Esophagus (tissue), 2 donors: ENCODE measurements around the gene ST6GALNAC5. TPM values are rescaled to one million over a fixed set of nuclear protein-coding genes. Genes with fewer than 3 reads are reported as not detected.
"Not testable (repeated sequence)": the region's sequence is repeated elsewhere in the genome, so short reads cannot be mapped to it uniquely, and the experiment has no call there.

Source experiments
- H3K27ac ChIP-seq, 2 donors: one replicate each; pipeline ENCODE4 v1.5.1; 2013; ENCODE audit warnings: low read depth in 2 of 2, mild to moderate bottlenecking in 2 of 2, inconsistent platforms in 1 of 2, low read length in 1 of 2, moderate library complexity in 1 of 2
- H3K27me3 ChIP-seq, 2 donors: one replicate each; pipeline ENCODE4 v1.6.1; 2013; ENCODE audit warnings: low read length in 2 of 2, control low read depth in 1 of 2, mild to moderate bottlenecking in 1 of 2; ENCODE audit not compliant: insufficient read depth in 2 of 2, control insufficient read depth in 1 of 2
- H3K36me3 ChIP-seq, 2 donors: one replicate each; pipeline ENCODE4 v1.6.1; 2013; ENCODE audit warnings: low read length in 1 of 2; ENCODE audit not compliant: control insufficient read depth in 2 of 2, insufficient read depth in 2 of 2
- H3K4me1 ChIP-seq, 2 donors: one replicate each; pipeline ENCODE4 v1.6.1; 2013; ENCODE audit warnings: low read length in 1 of 2; ENCODE audit not compliant: control insufficient read depth in 2 of 2, insufficient read depth in 2 of 2
- H3K4me3 ChIP-seq, 2 donors: one replicate each; pipeline ENCODE4 v1.5.1; 2013; ENCODE audit warnings: low read length in 2 of 2, mild to moderate bottlenecking in 2 of 2, low read depth in 1 of 2, moderate library complexity in 1 of 2
- H3K9me3 ChIP-seq, 2 donors: one replicate each; pipeline ENCODE4 v1.6.1; 2013; ENCODE audit warnings: mild to moderate bottlenecking in 2 of 2, low read depth in 1 of 2, low read length in 1 of 2, moderate library complexity in 1 of 2; ENCODE audit not compliant: control insufficient read depth in 2 of 2, insufficient read depth in 1 of 2
- WGBS, 2 donors: extraction: QIAGEN DNeasy Blood & Tissue Kit; methylation state at CpG; one replicate each; pipeline ENCODE4 v1.1.7; 2013; 5-methylcytosine and 5-hydroxymethylcytosine counted together
- polyA plus RNA-seq, 2 donors: library from polyadenylated mRNA; stranded (reverse); fragments of 200-250 nt; gene quantifications; one replicate each; pipeline ENCODE4 v1.2.3, GENCODE V29; 2013
- donor health status: healthy with polysubstance abuse.
- donor health status: Bipolar disorder and iron deficiency.

The ST6GALNAC5 gene
- polyA plus RNA-seq, 2 donors: 0.14 to 0.20 TPM

DNA sequence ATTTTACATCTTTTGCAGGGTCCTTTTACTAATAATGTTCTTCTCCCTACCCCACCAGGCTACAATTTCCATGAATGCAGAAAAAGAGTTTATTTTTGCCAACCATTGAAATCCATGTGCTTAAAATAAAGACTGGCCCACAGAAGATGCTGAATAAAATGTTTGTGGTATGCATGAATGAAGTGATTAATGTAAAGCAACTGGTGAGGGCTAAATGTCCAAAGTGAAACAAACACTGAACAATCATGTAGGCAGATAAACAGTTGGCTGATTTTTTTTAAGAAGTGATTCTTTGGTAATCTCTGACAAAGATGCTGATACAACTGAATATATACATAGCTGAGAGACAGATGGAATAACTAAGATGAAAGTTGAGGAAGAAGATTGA lies 94.5 kb downstream of the ST6GALNAC5 start:
- Histone ChIP-seq H3K9me3 (no peaks in the 10 kb centered on the region), H3K4me3 (no peak overlapping the region), H3K27ac (no peak overlapping the region), H3K27me3 (no peaks in the 10 kb centered on the region), H3K36me3 (no peaks in the 10 kb centered on the region), H3K4me1 (no peaks in the 10 kb centered on the region)

DNA sequence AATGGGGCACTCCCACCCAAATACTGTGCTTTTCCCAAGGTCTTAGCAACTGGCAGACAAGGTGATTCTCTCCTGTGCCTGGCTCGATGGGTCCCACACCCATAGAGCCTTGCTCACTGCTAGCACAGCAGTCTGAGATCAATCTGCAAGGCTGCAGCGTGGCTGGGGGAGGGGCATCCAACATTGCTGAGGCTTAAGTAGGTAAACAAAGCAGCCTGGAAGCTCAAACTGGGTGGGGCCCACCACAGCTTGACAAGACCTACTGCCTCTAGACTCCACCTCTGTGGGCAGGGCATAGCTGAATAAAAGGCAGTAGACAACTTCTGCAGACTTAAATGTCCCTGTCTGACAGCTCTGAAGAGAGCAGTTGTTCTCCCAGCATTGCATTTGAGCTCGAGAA lies 114.0 kb downstream of the ST6GALNAC5 start:
- not testable (repeated sequence) for H3K36me3 ChIP-seq, H3K4me1 ChIP-seq, H3K4me3 ChIP-seq, H3K27ac ChIP-seq, H3K27me3 ChIP-seq, H3K9me3 ChIP-seq
- WGBS, 2 donors: 40 to 43% methylated on average over 3 of the region's 3 CpGs

DNA sequence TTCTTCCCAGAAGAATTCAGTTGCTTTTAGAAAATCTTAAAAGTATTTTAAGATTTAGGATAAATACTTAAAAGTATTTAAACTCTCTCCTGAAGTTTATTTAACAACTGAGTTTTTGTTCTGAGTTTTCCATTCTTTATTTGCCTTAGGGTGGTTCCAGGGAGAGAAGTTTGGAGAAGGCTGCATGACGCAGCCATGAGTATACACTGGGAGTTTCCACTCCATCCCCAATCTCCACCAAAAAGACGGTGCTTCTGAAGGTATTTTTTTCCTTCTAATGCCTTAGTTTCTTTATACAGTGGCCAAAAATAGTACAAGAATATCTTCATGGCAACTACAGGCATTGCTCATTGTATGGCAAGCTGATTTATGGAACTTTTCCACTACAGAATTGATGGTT lies 122.7 kb downstream of the ST6GALNAC5 start:
- H3K27me3 ChIP-seq: no peaks in the 10 kb centered on the region
- H3K9me3 ChIP-seq: no peaks in the 10 kb centered on the region
- H3K36me3 ChIP-seq: no peaks in the 10 kb centered on the region
- 47 to 58% methylated on average over 2 of the region's 2 CpGs for WGBS, 2 donors
- no peak overlapping the region for H3K27ac ChIP-seq
- no peaks in the 10 kb centered on the region for H3K4me1 ChIP-seq
- H3K4me3 ChIP-seq: no peak overlapping the region

DNA sequence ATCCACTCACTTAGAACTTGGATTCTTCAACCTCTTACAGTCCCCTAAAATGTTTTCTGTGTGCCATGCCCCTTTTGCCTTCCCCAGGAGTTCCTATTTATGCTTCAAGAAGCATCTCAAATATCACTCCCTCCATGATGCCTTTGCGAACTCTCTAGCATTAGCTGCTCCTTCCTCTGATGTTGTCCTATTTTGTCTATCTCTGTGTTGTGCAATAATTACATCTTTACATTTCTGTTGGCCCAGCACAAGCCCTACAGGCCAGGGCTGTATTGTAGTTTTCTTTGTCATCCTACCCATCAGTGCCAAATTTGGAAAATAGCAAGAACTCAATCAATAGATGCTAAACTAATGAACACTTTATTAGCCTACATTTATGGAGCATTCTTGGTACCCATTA lies 125.8 kb downstream of the ST6GALNAC5 start:
- no peak overlapping the region for H3K27ac ChIP-seq
- no peaks in the 10 kb centered on the region for H3K4me1 ChIP-seq
- H3K4me3 ChIP-seq: no peak overlapping the region
- 87 to 97% methylated on average over 1 of the region's 1 CpG for WGBS, 2 donors
- H3K9me3 ChIP-seq: no peaks in the 10 kb centered on the region
- no peaks in the 10 kb centered on the region for H3K27me3 ChIP-seq
- no peaks in the 10 kb centered on the region for H3K36me3 ChIP-seq

DNA sequence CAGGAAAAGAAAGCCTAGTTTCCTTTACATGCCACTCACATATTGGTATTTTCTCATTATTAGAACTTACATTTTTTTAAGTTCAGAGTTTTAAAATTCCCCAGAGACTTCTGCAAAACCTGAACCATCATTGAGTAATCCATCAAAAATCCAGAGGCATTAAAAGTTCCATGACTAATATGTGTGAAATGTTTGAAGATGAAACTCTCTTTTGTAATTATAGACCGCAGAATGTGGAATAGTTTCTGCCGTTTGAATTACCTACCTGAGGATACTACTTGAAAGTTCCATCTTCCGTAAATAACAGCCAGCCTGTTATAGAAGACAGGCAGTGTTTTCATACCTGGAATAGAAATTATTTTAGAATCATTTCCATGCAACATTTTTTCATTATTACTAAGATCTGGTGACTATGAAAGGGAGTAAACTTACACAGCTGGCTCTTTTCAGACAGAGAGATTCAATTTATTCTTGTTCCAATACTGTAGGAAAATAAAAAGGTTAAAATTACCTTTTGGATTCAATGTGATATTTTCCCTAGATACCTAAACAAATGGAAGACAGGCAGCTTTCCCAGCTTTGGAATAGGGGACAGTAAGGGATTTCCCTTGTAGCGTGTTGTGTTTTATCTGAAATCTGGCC lies 131.4 kb downstream of the ST6GALNAC5 start:
- Histone ChIP-seq H3K9me3 (no peaks in the 10 kb centered on the region), H3K27ac (no peak overlapping the region), H3K27me3 (no peaks in the 10 kb centered on the region), H3K4me3 (no peak overlapping the region), H3K36me3 (no peaks in the 10 kb centered on the region), H3K4me1 (no peaks in the 10 kb centered on the region)
- 43 to 61% methylated on average over 4 of the region's 4 CpGs for WGBS, 2 donors

DNA sequence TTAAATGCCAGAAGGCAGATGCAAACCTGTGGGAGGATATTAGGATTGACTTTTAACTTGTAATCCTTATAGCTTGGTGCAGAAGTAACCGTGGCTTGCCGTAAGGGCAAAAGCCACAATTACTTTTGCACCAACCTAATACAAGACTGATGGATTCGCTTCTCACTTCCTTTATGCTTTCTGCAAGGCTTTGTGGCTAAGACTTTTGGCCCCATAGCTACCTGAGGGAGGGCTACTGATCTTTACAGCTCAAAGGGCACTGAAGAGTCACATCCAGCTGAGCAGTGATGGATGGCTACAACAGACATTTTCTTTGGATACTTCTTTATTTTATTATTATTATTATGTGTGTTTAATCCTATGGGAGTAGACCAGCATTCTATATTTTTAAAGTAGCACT lies 140.4 kb downstream of the ST6GALNAC5 start:
- Histone ChIP-seq H3K4me1 (no peaks in the 10 kb centered on the region), H3K4me3 (no peak overlapping the region), H3K27ac (no peak overlapping the region), H3K9me3 (no peaks in the 10 kb centered on the region), H3K36me3 (no peaks in the 10 kb centered on the region), H3K27me3 (no peaks in the 10 kb centered on the region)
- WGBS, 2 donors: 87% methylated on average over 3 of the region's 3 CpGs

DNA sequence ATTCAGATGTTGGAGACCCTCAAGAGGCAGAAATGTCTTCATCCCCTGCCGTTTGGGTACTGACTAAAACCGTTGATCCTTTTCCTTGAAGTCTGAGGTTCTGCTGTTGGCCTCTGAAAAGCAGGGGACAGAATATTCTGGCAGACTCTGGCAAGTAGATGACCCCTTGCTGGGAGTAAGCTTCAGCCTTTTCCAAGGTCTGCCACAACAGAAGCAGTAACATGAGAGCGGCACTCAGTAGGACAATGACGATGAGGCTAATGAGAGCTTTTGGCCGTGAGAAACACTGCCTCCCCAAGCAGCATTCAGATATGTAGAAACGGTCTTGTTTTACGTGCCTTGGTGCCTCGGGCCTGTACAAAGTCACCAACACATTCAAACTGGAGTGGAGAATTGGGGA lies 143.7 kb downstream of the ST6GALNAC5 start:
- 76 to 78% methylated on average over 8 of the region's 8 CpGs for WGBS, 2 donors
- no peaks in the 10 kb centered on the region for H3K9me3 ChIP-seq

DNA sequence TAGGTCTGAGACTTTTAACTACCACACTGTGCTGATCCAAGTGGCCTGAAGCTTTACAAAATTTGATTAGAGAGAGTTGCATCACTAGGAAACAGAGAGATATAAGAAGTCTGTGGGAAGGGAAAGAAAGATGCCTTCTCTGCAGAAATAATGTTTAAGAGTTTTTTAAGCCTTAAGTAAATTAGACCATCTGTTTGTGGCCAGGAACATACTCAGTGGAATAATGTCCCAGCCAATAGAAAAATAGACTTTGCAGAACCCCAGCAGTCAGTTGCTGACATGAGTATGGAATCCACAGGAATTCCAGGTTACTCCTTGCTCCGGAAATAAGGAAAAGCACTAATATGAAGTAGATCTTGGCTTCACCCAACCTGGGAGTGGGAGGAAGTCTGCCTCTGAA lies 144.8 kb downstream of the ST6GALNAC5 start:
- Histone ChIP-seq H3K36me3 (no peaks in the 10 kb centered on the region), H3K9me3 (no peaks in the 10 kb centered on the region), H3K27me3 (no peaks in the 10 kb centered on the region), H3K4me3 (no peak overlapping the region), H3K4me1 (no peaks in the 10 kb centered on the region), H3K27ac (no peak overlapping the region)
- WGBS, 2 donors: 74 to 81% methylated on average over 1 of the region's 1 CpG

More for the DNA sequence above, 143.7 kb downstream of the ST6GALNAC5 start:
- Histone ChIP-seq H3K27ac (no peak overlapping the region), H3K4me3 (no peak overlapping the region), H3K4me1 (no peaks in the 10 kb centered on the region), H3K36me3 (no peaks in the 10 kb centered on the region), H3K27me3 (no peaks in the 10 kb centered on the region)

DNA sequence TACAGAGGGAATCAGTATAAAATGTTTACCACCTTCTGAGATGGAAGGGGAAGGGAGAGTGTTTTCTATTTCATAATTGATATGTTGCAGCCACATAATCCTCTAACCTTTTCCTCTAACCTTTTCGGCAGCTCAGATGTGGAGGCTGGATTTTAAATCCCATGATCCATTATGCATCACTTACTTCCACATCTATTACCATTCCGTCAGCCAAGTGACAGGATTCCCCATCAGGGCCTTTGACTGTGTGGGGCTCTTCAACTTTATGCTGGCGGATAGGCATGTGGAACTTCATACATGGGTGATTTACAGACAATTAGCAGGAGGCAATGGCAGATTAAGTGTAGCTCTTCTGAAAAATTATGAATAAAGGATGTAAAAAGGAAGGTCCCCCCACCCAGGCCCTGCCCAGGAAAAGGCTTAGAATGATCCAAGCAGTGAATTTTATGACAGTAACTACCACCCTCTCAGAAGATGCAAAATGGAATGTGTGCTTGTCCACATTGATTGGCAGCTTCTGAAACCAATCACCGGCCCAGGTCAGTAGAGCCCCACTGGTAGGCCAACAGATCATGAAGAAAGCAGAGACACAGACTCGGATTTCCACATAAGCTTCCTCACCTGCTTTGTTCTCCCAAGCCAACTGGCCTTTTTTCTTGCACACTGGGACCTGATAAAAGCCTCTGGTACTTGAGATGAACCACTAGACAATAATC lies 147.0 kb downstream of the ST6GALNAC5 start:
- no peak overlapping the region for H3K4me3 ChIP-seq
- H3K36me3 ChIP-seq: no peaks in the 10 kb centered on the region
- H3K27ac ChIP-seq: no peak overlapping the region
- no peaks in the 10 kb centered on the region for H3K27me3 ChIP-seq
- WGBS, 2 donors: 82 to 88% methylated on average over 5 of the region's 5 CpGs
- no peaks in the 10 kb centered on the region for H3K9me3 ChIP-seq
- no peaks in the 10 kb centered on the region for H3K4me1 ChIP-seq

DNA sequence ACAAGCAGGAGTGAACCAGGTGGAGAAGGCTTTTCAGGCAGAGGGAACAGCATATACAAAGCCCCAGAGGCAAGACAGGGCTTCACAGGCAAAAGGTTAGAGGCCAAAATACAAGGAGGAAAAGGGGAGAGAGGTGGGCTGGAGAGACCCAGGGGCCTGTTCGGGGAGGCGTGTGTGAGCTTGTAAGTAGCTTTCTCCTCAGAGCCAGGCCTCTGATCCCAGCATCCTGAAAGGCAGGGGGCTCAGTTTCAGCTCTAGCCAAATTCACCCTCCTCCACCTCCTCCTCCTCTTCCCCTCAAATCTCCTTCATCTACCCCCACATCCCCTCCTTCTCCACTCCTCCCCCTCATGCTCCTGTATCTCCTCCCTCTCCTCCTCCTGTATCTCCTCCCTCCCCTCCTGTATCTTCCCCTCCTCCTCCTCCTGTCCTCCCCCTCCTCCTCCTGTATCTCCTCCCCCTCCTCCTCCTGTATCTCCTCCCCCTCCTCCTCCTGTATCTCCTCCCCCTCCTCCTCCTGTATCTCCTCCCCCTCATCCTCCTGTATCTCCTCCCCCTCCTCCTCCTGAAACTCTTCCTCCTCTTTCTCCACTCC lies 148.6 kb downstream of the ST6GALNAC5 start:
- no peak overlapping the region for H3K4me3 ChIP-seq
- WGBS, 2 donors: 89 to 94% methylated on average over 2 of the region's 2 CpGs
- no peaks in the 10 kb centered on the region for H3K36me3 ChIP-seq
- no peak overlapping the region for H3K27ac ChIP-seq
- no peaks in the 10 kb centered on the region for H3K9me3 ChIP-seq
- H3K4me1 ChIP-seq: no peaks in the 10 kb centered on the region
- H3K27me3 ChIP-seq: no peaks in the 10 kb centered on the region
